Endodermal cell (in vitro differentiated cells): ENCODE data around the gene MFN2. TPM values are rescaled to one million over a fixed set of nuclear protein-coding genes. Genes with fewer than 3 reads are reported as not detected.

Experiments used
- DNase-seq: peaks from one replicate; pipeline ENCODE4 v3.0.0-alpha.2; 2017
- H3K27ac ChIP-seq: 2 replicates; pipeline ENCODE4 v1.5.1; 2013; ENCODE audit warnings: mild to moderate bottlenecking, low read depth, low read length, moderate library complexity
- H3K27me3 ChIP-seq: 2 replicates; pipeline ENCODE4 v1.6.1; 2013; ENCODE audit warnings: mild to moderate bottlenecking, low read length, moderate library complexity; ENCODE audit not compliant: insufficient read depth, control insufficient read depth, poor library complexity, severe bottlenecking
- H3K36me3 ChIP-seq: 2 replicates; pipeline ENCODE4 v1.7.0; 2013; ENCODE audit warnings: mild to moderate bottlenecking, low read length, moderate library complexity; ENCODE audit not compliant: control insufficient read depth, insufficient read depth
- H3K4me1 ChIP-seq: one replicate; pipeline ENCODE4 v1.7.0; 2013; ENCODE audit warnings: low read length; ENCODE audit not compliant: control insufficient read depth, insufficient read depth
- H3K4me3 ChIP-seq: 2 replicates; pipeline ENCODE4 v1.5.1; 2013; ENCODE audit warnings: mild to moderate bottlenecking, low read length, moderate library complexity
- H3K9ac ChIP-seq: 2 replicates; pipeline ENCODE4 v1.6.1; 2013; ENCODE audit warnings: mild to moderate bottlenecking, low read length, moderate library complexity; ENCODE audit not compliant: poor library complexity, severe bottlenecking; ENCODE audit errors: extremely low read depth
- H3K9me3 ChIP-seq: 2 replicates; pipeline ENCODE4 v1.6.1; 2013; ENCODE audit warnings: mild to moderate bottlenecking, low read length, moderate library complexity; ENCODE audit not compliant: control insufficient read depth
- H3K27ac Mint-ChIP-seq: 2 replicates; pipeline ENCODE4 v1.8.0; 2020; ENCODE audit warnings: mixed read lengths
- H3K27me3 Mint-ChIP-seq: 2 replicates; pipeline ENCODE4 v1.8.0; 2021; ENCODE audit warnings: mild to moderate bottlenecking, mixed read lengths; ENCODE audit not compliant: insufficient read depth
- H3K36me3 Mint-ChIP-seq: 2 replicates; pipeline ENCODE4 v1.8.0; 2020; ENCODE audit warnings: low read depth, mixed read lengths
- H3K4me1 Mint-ChIP-seq: 2 replicates; pipeline ENCODE4 v1.8.0; 2020; ENCODE audit warnings: mixed read lengths
- H3K4me3 Mint-ChIP-seq: 2 replicates; pipeline ENCODE4 v1.8.0; 2020; ENCODE audit warnings: mild to moderate bottlenecking, moderate library complexity, mixed read lengths
- H3K9me3 Mint-ChIP-seq: 2 replicates; pipeline ENCODE4 v1.8.0; 2020; ENCODE audit warnings: mild to moderate bottlenecking, mixed read lengths
- CTCF ChIP-seq: fragments of 200-600 bp; sonication (generic); conservative IDR thresholded peaks from 2 replicates; pipeline ENCODE4 v1.5.0; 2021; ENCODE audit warnings: antibody characterized with exemption, mild to moderate bottlenecking
- WGBS, 2 experiments: methylation state at CpG; one replicate each; pipeline versions ENCODE4 v1.1.5 to v1.1.7; 2013; ENCODE audit warnings: missing lambda C conversion rate in 2 of 2, mixed read lengths in 1 of 2; ENCODE audit not compliant: insufficient coverage in 1 of 2, insufficient read length in 1 of 2; 5-methylcytosine and 5-hydroxymethylcytosine counted together
- total RNA-seq, 2 donors: library from RNA; stranded (reverse); fragmentation: NEBNext Ultra II Directional in 1 of 2; extraction: Animal tissue kit (Norgen Biotek cat#: 25700) in 1 of 2; gene quantifications; 2 replicates in 1 of 2; 3 replicates in 1 of 2; pipeline ENCODE4 v1.2.1, GENCODE V29; 2021

Gene MFN2
- total RNA-seq, 2 donors from 2014 or later: 41.7 to 56.3 TPM

DNA sequence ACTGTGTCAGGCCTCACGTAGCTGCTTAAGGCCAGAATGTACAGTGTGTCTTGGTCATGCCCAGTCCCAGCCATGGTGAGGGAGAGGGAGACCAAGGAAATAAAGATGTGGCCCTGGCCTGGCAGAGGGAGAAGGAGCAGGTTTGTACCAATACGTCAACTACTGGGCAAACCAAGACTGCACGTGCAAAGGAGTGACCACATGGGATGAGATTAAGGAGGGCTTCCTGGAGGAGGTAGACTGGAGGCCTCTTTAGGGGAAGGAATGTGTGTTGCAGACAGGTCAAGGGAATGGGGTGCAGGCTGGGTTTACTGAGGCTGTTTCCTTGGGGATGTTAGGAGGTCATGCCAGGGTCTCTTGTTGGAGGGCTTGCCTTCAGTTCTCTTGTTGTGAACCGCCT is 38.0 kb upstream of the MFN2 start:
- no peak for TF ChIP-seq CTCF
- peaks cover 29% of the 10 kb centered on the region for H3K36me3 ChIP-seq
- Mint-ChIP-seq H3K4me1 (peaks cover 14% of the 10 kb centered on the region), H3K9me3 (no peaks in the 10 kb centered on the region), H3K27ac (peak overlapping the region; percentile 74), H3K36me3 (peaks cover 28% of the 10 kb centered on the region), H3K4me3 (no peak overlapping the region), H3K27me3 (no peaks in the 10 kb centered on the region)
- no peaks in the 10 kb centered on the region for H3K9me3 ChIP-seq
- WGBS, 2 experiments: 84 to 93% methylated on average over 3 to 4 of the region's 4 CpGs
- no peaks in the 10 kb centered on the region for H3K4me1 ChIP-seq
- no peak overlapping the region for H3K4me3 ChIP-seq
- H3K27me3 ChIP-seq: no peaks in the 10 kb centered on the region
- no peak overlapping the region for H3K9ac ChIP-seq
- no peak overlapping the region for H3K27ac ChIP-seq
- no peak for DNase-seq

DNA sequence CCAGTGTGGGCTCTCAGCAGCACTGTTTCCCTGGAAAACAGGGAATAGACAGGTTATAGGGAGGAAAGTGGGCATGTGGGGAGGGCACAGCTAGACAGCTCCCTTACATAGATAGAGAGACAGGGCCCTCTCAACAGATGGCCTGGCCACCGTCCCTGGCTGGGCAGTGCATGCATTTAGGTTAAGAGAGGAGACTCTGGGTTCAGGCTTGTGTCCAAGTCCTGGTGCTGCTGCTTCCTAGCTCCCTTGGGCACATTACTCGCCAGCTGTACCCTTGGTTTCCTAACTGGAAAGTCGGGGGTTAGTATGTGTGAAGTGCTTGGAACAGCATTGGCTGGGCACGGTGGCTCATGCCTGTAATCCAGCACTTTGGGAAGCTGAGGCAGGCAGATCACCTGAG is 36.6 kb upstream of the MFN2 start:
- Histone ChIP-seq H3K4me1 (no peaks in the 10 kb centered on the region), H3K27me3 (no peaks in the 10 kb centered on the region), H3K9me3 (peaks cover 4% of the 10 kb centered on the region), H3K27ac (no peak overlapping the region), H3K36me3 (peaks cover 43% of the 10 kb centered on the region), H3K4me3 (no peak overlapping the region), H3K9ac (no peak overlapping the region)
- WGBS, 2 experiments: 95 to 100% methylated on average over 2 to 4 of the region's 4 CpGs
- no peak for TF ChIP-seq CTCF
- Mint-ChIP-seq H3K4me1 (peaks cover 11% of the 10 kb centered on the region), H3K36me3 (peaks cover 35% of the 10 kb centered on the region), H3K27me3 (no peaks in the 10 kb centered on the region), H3K9me3 (no peaks in the 10 kb centered on the region), H3K4me3 (no peak overlapping the region), H3K27ac (no peak overlapping the region)
- no peak for DNase-seq

DNA sequence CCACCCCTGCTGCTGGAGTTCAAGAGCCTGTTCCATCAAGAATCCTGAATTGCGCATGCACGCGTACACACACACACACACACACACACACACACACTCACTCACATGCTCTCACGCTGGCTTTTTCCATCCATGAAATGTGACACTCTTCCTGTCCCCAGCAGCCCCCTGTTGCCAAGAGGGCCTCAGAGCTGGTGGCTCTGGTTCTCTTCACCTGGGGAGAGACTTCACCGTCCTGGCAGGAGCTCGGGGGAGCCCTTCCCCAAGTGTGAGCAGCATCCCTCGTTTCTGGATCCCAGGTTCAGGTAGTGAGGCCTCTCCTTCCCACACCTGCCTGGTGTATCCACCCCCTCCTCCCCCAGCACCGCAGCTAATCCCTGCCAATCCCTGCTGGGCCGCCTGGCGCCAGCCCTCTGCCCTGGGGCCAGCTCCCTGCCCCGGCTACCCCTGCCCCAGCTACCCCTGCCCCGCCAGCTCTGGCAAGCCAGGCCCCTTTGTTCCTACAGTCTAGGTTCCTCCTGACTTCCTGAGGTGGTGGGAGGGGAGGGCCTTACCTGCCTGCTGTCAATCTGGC is 35.8 kb upstream of the MFN2 start:
- Histone ChIP-seq H3K27ac (no peak overlapping the region), H3K9ac (no peak overlapping the region), H3K27me3 (no peaks in the 10 kb centered on the region), H3K4me1 (no peaks in the 10 kb centered on the region), H3K9me3 (peaks cover 8% of the 10 kb centered on the region), H3K4me3 (no peak overlapping the region), H3K36me3 (peaks cover 50% of the 10 kb centered on the region)
- peak overlapping the region; percentile 15 for H3K27ac Mint-ChIP-seq
- peaks cover 42% of the 10 kb centered on the region for H3K36me3 Mint-ChIP-seq
- no peaks in the 10 kb centered on the region for H3K27me3 Mint-ChIP-seq
- 58 to 83% methylated on average over 2 to 12 of the region's 12 CpGs for WGBS, 2 experiments
- H3K4me1 Mint-ChIP-seq: peaks cover 10% of the 10 kb centered on the region
- TF ChIP-seq CTCF: no peak
- H3K9me3 Mint-ChIP-seq: no peaks in the 10 kb centered on the region
- DNase-seq: peak; percentile 84
- H3K4me3 Mint-ChIP-seq: no peak overlapping the region
